Measurements from ENCODE around the gene PEX19.

DNA sequence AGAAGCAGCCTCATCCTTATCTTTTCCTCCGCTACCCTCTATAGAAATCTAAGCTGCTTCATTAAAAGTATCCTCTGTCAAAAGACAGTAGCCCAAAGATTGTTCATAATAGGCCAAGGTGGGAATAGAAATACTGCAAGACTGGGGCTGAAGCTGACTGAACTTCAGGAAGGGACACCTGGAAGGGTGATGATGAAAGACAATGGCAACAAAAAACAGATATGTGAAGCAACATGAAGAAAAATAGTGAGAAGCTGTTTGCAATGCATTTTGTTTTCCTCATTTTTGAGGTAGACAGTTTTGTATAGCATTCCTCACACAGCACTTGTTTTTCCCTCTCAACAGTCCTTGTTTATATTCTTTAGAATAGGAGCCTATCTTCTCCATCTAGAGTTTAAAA lies 39.5 kb downstream of the PEX19 start:
- TF ChIP-seq TCF12 (IDR thresholded peaks at IDR 0.05; ENCODE audit: low read depth) (no peak), NFIC (IDR thresholded peaks at IDR 0.05) (no peak), REST (IDR thresholded peaks at IDR 0.05; ENCODE audit: low read depth) (no peak), ZBTB7A (IDR thresholded peaks at IDR 0.05; ENCODE audit: low read depth) (no peak), EP300 (IDR thresholded peaks at IDR 0.05; ENCODE audit: borderline replicate concordance) (no peak), YY1 (IDR thresholded peaks at IDR 0.05; ENCODE audit: low read depth) (no peak), EGR1 (IDR thresholded peaks at IDR 0.05) (no peak), RAD21 (IDR thresholded peaks at IDR 0.05; ENCODE audit: low read depth) (no peak), CREB1 (IDR thresholded peaks at IDR 0.05; ENCODE audit: low read depth) (no peak), TAF1 (IDR thresholded peaks at IDR 0.05; ENCODE audit: low read depth) (no peak)
- TF ChIP-seq, protein P1, sequence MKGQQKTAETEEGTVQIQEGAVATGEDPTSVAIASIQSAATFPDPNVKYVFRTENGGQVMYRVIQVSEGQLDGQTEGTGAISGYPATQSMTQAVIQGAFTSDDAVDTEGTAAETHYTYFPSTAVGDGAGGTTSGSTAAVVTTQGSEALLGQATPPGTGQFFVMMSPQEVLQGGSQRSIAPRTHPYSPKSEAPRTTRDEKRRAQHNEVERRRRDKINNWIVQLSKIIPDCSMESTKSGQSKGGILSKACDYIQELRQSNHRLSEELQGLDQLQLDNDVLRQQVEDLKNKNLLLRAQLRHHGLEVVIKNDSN (IDR thresholded peaks at IDR 0.05), result no peak
- TF ChIP-seq, protein P2, sequence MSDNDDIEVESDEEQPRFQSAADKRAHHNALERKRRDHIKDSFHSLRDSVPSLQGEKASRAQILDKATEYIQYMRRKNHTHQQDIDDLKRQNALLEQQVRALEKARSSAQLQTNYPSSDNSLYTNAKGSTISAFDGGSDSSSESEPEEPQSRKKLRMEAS (IDR thresholded peaks at IDR 0.05), result no peak
